B cell (primary cell): ENCODE results near the gene VWA5A.
A peak's percentile ranks its signal among the peaks of the same experiment; 100 is the strongest.

Experiments used
- EZH2 ChIP-seq: IDR thresholded peaks from 2 replicates; pipeline ENCODE4 v1.6.1; 2012; ENCODE audit warnings: borderline replicate concordance, low read depth, mild to moderate bottlenecking, moderate library complexity, low read length; ENCODE audit not compliant: insufficient read depth, poor library complexity, severe bottlenecking
- TF ChIP-seq, protein P1 (sequence below): fragments of 200-600 bp; IDR thresholded peaks from one replicate; pipeline ENCODE4 v1.8.0; 2022; ENCODE audit warnings: antibody characterized with exemption, mild to moderate bottlenecking

DNA sequence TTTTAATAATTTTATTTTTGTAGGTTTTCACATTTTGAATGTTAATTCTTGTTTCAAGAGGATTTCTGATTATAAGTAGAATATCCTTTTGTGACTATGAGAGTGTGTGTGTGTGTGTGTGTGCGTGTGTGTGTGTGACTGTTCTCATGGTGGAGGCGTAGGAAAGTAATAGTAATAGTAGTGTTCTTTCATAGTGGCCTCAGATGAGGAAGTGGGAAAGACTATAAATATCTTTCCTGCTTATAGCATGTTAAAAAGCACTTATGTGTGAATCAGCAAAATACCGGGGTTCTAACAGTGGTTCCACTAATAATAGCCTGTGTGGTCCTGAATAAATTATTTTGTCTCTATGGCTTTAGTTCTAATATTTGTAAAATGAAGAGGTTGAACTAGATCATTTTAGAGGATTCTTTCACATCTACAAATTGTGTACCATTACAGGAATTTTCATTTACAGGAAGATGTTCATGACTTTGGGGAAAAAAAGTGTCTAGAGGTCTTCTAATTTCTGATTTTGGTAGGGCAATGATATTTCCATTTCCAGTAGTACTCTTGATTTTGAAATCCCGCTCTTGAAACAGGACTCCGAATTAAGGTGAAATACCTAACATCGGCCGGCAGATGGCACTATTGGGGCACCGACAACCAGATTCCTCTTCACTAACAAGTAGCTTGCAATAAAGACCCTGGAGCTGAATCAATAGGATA is 44.2 kb upstream of the VWA5A start:
- TF ChIP-seq, protein P1, sequence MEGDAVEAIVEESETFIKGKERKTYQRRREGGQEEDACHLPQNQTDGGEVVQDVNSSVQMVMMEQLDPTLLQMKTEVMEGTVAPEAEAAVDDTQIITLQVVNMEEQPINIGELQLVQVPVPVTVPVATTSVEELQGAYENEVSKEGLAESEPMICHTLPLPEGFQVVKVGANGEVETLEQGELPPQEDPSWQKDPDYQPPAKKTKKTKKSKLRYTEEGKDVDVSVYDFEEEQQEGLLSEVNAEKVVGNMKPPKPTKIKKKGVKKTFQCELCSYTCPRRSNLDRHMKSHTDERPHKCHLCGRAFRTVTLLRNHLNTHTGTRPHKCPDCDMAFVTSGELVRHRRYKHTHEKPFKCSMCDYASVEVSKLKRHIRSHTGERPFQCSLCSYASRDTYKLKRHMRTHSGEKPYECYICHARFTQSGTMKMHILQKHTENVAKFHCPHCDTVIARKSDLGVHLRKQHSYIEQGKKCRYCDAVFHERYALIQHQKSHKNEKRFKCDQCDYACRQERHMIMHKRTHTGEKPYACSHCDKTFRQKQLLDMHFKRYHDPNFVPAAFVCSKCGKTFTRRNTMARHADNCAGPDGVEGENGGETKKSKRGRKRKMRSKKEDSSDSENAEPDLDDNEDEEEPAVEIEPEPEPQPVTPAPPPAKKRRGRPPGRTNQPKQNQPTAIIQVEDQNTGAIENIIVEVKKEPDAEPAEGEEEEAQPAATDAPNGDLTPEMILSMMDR = peak; percentile 91
- TF ChIP-seq EZH2 = no peak
